Fibroblast of pulmonary artery (primary cell): Measurements from ENCODE around the gene RPTOR.

Experiments used
- DNase-seq: peaks from one replicate; pipeline ENCODE4 v3.0.0-alpha.2; 2010; ENCODE audit warnings: low read depth
- H3K4me3 ChIP-seq: replicated peaks from 2 replicates; pipeline ENCODE4 v1.5.1; 2011; ENCODE audit warnings: low read depth, mild to moderate bottlenecking, control low read depth, low read length, moderate library complexity
- CTCF ChIP-seq: IDR thresholded peaks from 2 replicates; pipeline ENCODE4 v1.5.1; 2011; ENCODE audit warnings: mild to moderate bottlenecking, control low read depth, low read length, inconsistent platforms; ENCODE audit errors: missing control alignments

The RPTOR gene

GRCh38 chr17:80938556-80938955 lies 393.9 kb downstream of the RPTOR start:
- no peak for TF ChIP-seq CTCF
- no peak overlapping the region for H3K4me3 ChIP-seq
- DNase-seq = no peak

- no peak for TF ChIP-seq CTCF
- DNase-seq = no peak
- no peak overlapping the region for H3K4me3 ChIP-seq
These were observed 394.8 kb downstream of the RPTOR start for GRCh38 chr17:80939151-80940145.

- H3K4me3 ChIP-seq = no peak overlapping the region
- no peak for DNase-seq
- TF ChIP-seq CTCF = no peak
These were observed 395.8 kb downstream of the RPTOR start for GRCh38 chr17:80940171-80941123.

GRCh38 chr17:80941171-80941570 lies 396.5 kb downstream of the RPTOR start:
- DNase-seq = no peak
- TF ChIP-seq CTCF = no peak
- H3K4me3 ChIP-seq = no peak overlapping the region

- no peak overlapping the region for H3K4me3 ChIP-seq
- peak; percentile 39 for DNase-seq
- no peak for TF ChIP-seq CTCF
These were observed 397.2 kb downstream of the RPTOR start for GRCh38 chr17:80941743-80942422.
